ENCODE results near the gene PHYH.
"Not testable (repeated sequence)": the region's sequence is repeated elsewhere in the genome, so short reads cannot be mapped to it uniquely, and the experiment has no call there.

The PHYH gene

GRCh38 chr10:13276749-13277365, 23.0 kb downstream of the PHYH start:
- Histone ChIP-seq H3F3A (ENCODE audit: insufficient read depth) (peaks cover 10% of the 10 kb centered on the region), H3K79me2 (ENCODE audit: insufficient read depth, low read length) (no peaks in the 10 kb centered on the region), H3K9me2 (replicated peaks; ENCODE audit: insufficient read depth, low read length) (no peaks in the 10 kb centered on the region), H3K4me3 (ENCODE audit: insufficient read depth, low read length, poor library complexity, severe bottlenecking) (no peak overlapping the region), H2AFZ (ENCODE audit: low read depth, low read length, severe bottlenecking) (no peak overlapping the region), H4K20me1 (ENCODE audit: low read depth, low read length) (no peaks in the 10 kb centered on the region), H3K4me2 (ENCODE audit: low read depth, low read length, poor library complexity, severe bottlenecking) (no peak overlapping the region), H3K9ac (ENCODE audit: low read length) (no peak overlapping the region), H3K27ac (ENCODE audit: low read depth, low read length) (no peak overlapping the region), H3K36me3 (ENCODE audit: low read length) (no peaks in the 10 kb centered on the region), H3K9me3 (ENCODE audit: insufficient read depth, low read length) (no peaks in the 10 kb centered on the region), H3K27me3 (ENCODE audit: low read length) (no peaks in the 10 kb centered on the region)
- TF ChIP-seq, protein P1, sequence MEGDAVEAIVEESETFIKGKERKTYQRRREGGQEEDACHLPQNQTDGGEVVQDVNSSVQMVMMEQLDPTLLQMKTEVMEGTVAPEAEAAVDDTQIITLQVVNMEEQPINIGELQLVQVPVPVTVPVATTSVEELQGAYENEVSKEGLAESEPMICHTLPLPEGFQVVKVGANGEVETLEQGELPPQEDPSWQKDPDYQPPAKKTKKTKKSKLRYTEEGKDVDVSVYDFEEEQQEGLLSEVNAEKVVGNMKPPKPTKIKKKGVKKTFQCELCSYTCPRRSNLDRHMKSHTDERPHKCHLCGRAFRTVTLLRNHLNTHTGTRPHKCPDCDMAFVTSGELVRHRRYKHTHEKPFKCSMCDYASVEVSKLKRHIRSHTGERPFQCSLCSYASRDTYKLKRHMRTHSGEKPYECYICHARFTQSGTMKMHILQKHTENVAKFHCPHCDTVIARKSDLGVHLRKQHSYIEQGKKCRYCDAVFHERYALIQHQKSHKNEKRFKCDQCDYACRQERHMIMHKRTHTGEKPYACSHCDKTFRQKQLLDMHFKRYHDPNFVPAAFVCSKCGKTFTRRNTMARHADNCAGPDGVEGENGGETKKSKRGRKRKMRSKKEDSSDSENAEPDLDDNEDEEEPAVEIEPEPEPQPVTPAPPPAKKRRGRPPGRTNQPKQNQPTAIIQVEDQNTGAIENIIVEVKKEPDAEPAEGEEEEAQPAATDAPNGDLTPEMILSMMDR (IDR thresholded peaks at IDR 0.05; ENCODE audit: insufficient read depth, low read length, poor library complexity, severe bottlenecking) = no peak
- TF ChIP-seq EZH2phosphoT487 (conservative IDR thresholded peaks at IDR 0.05; ENCODE audit: low read length) = no peak

GRCh38 chr10:13276146-13276545, 23.7 kb downstream of the PHYH start:
- not testable (repeated sequence) for H3K27me3 ChIP-seq (ENCODE audit: low read length); H3K4me2 ChIP-seq (ENCODE audit: low read depth, low read length, poor library complexity, severe bottlenecking); H3K79me2 ChIP-seq (ENCODE audit: insufficient read depth, low read length); H3K27ac ChIP-seq (ENCODE audit: low read depth, low read length); H3K9me2 ChIP-seq (replicated peaks; ENCODE audit: insufficient read depth, low read length); H3K36me3 ChIP-seq (ENCODE audit: low read length); H3K9me3 ChIP-seq (ENCODE audit: insufficient read depth, low read length); H4K20me1 ChIP-seq (ENCODE audit: low read depth, low read length); H3K9ac ChIP-seq (ENCODE audit: low read length); H2AFZ ChIP-seq (ENCODE audit: low read depth, low read length, severe bottlenecking); H3K4me3 ChIP-seq (ENCODE audit: insufficient read depth, low read length, poor library complexity, severe bottlenecking)
- peaks cover 13% of the 10 kb centered on the region for H3F3A ChIP-seq (ENCODE audit: insufficient read depth)

- no peaks in the 10 kb centered on the region for H3K79me2 ChIP-seq (ENCODE audit: insufficient read depth, low read length)
- H3F3A ChIP-seq (ENCODE audit: insufficient read depth) = peaks cover 13% of the 10 kb centered on the region
- no peaks in the 10 kb centered on the region for H3K9me2 ChIP-seq (replicated peaks; ENCODE audit: insufficient read depth, low read length)
- peak overlapping the region; percentile 53 for H3K4me2 ChIP-seq (ENCODE audit: low read depth, low read length, poor library complexity, severe bottlenecking)
- peak overlapping the region; percentile 84 for H2AFZ ChIP-seq (ENCODE audit: low read depth, low read length, severe bottlenecking)
- H4K20me1 ChIP-seq (ENCODE audit: low read depth, low read length) = no peaks in the 10 kb centered on the region
- no peaks in the 10 kb centered on the region for H3K36me3 ChIP-seq (ENCODE audit: low read length)
- peak overlapping the region; percentile 36 for H3K9ac ChIP-seq (ENCODE audit: low read length)
- H3K27ac ChIP-seq (ENCODE audit: low read depth, low read length) = peak overlapping the region; percentile 60
- TF ChIP-seq, protein P1 (IDR thresholded peaks at IDR 0.05; ENCODE audit: insufficient read depth, low read length, poor library complexity, severe bottlenecking) = no peak
- no peak for TF ChIP-seq EZH2phosphoT487 (conservative IDR thresholded peaks at IDR 0.05; ENCODE audit: low read length)
- no peaks in the 10 kb centered on the region for H3K27me3 ChIP-seq (ENCODE audit: low read length)
- H3K9me3 ChIP-seq (ENCODE audit: insufficient read depth, low read length) = no peaks in the 10 kb centered on the region
- H3K4me3 ChIP-seq (ENCODE audit: insufficient read depth, low read length, poor library complexity, severe bottlenecking) = no peak overlapping the region
Observed at GRCh38 chr10:13272164-13272571, 27.7 kb downstream of the PHYH start.

DNA sequence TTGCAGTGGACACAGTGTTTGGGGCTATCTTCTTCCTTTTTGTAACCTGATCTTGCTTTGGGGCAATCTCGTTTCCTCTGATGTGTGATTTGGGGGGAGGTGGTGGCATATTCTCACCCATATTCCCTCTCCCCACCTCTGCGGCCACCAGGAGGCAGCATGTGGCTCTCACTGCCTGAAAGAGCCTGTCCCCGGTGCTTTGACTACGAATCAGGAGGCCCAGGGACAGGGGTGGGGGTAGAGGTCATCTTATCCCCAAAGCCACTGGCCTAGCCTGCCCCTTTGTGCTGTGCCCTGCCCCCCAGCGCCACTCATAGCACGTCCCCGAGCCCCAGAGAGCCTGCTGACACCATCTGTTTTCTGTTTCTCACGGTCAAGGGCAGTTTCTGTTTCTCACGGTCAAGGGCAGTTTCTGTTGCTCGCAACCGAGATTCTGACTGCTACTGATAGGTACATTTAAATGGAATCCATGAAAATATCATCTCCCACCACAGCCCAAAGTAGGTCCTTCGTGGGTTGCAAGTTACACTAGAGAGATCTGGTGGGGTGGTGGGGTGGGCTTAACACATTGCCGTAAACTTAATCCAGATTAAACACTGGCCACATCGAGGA, 28.2 kb downstream of the PHYH start:
- H3F3A ChIP-seq (ENCODE audit: insufficient read depth) = peaks cover 13% of the 10 kb centered on the region

More for the DNA sequence above, 28.2 kb downstream of the PHYH start:
- H3K27ac ChIP-seq (ENCODE audit: low read depth, low read length) = peak overlapping the region; percentile 60
- peak overlapping the region; percentile 53 for H3K4me2 ChIP-seq (ENCODE audit: low read depth, low read length, poor library complexity, severe bottlenecking)
- no peaks in the 10 kb centered on the region for H3K79me2 ChIP-seq (ENCODE audit: insufficient read depth, low read length)
- H3K9ac ChIP-seq (ENCODE audit: low read length) = peak overlapping the region; percentile 36
- H3K27me3 ChIP-seq (ENCODE audit: low read length) = no peaks in the 10 kb centered on the region
- no peak overlapping the region for H3K4me3 ChIP-seq (ENCODE audit: insufficient read depth, low read length, poor library complexity, severe bottlenecking)
- peak overlapping the region; percentile 84 for H2AFZ ChIP-seq (ENCODE audit: low read depth, low read length, severe bottlenecking)
- TF ChIP-seq, protein P1 (IDR thresholded peaks at IDR 0.05; ENCODE audit: insufficient read depth, low read length, poor library complexity, severe bottlenecking) = peak; percentile 80
- TF ChIP-seq EZH2phosphoT487 (conservative IDR thresholded peaks at IDR 0.05; ENCODE audit: low read length) = no peak
- no peaks in the 10 kb centered on the region for H3K9me3 ChIP-seq (ENCODE audit: insufficient read depth, low read length)
- no peaks in the 10 kb centered on the region for H3K36me3 ChIP-seq (ENCODE audit: low read length)
- no peaks in the 10 kb centered on the region for H4K20me1 ChIP-seq (ENCODE audit: low read depth, low read length)
- H3K9me2 ChIP-seq (replicated peaks; ENCODE audit: insufficient read depth, low read length) = no peaks in the 10 kb centered on the region
